ENCODE data around the gene TMEM120A. TPM values are rescaled to one million over a fixed set of nuclear protein-coding genes. Genes with fewer than 3 reads are reported as not detected.
A peak's percentile ranks its signal among the peaks of the same experiment; 100 is the strongest.

Gene TMEM120A
- total RNA-seq, 1 donor from 2014 or later, result 43.9 TPM

DNA sequence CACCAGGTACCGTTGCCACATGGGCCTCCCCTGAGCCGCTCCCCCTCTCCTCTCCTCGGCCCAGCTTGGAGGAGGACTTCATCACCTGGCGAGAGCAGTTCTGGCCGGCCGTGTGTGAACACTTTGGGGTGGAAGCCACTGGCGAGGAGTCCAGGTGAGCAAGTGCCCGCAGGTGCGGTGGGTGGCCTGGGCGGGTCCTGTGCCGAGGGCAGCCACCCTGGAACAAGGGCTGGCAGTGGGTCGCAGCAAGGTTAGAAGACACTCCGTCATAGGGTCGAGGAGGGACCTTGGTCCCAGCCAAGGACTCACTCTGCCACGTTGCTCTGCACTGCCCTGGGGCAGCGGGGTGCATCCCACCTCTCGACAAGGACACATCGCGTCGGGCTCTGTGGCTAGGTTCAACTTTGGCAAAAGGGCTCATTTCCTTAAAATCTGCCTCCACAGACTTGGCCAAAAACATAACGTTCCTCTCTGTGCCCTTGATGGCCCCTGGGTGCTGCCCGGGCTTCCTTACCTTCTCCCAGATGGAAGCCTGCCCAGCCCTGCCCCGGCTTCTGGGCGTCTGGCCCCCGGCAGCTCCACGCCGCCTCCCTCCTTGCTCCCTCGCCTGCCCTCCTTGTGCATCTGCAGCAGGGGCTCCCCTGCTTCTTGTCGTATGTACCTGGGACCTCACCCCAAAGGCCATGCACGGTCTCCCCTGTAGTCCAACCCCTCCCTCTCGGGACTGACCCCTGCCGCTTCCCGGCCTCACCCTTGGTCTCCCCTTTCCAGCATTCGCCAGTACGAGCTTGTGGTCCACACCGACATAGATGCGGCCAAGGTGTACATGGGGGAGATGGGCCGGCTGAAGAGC is 12.7 kb downstream of the TMEM120A start:
- peaks cover 87% of the 10 kb centered on the region for H3K36me3 ChIP-seq
- ATAC-seq, result no peak

GRCh38 chr7:75981203-75981452 is 13.3 kb downstream of the TMEM120A start:
- H3K36me3 ChIP-seq, result peaks cover 82% of the 10 kb centered on the region
- TF ChIP-seq, protein P1, sequence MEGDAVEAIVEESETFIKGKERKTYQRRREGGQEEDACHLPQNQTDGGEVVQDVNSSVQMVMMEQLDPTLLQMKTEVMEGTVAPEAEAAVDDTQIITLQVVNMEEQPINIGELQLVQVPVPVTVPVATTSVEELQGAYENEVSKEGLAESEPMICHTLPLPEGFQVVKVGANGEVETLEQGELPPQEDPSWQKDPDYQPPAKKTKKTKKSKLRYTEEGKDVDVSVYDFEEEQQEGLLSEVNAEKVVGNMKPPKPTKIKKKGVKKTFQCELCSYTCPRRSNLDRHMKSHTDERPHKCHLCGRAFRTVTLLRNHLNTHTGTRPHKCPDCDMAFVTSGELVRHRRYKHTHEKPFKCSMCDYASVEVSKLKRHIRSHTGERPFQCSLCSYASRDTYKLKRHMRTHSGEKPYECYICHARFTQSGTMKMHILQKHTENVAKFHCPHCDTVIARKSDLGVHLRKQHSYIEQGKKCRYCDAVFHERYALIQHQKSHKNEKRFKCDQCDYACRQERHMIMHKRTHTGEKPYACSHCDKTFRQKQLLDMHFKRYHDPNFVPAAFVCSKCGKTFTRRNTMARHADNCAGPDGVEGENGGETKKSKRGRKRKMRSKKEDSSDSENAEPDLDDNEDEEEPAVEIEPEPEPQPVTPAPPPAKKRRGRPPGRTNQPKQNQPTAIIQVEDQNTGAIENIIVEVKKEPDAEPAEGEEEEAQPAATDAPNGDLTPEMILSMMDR (IDR thresholded peaks at IDR 0.05), result no peak

More for the DNA sequence above, 12.7 kb downstream of the TMEM120A start:
- Histone ChIP-seq H3K9me3 (no peaks in the 10 kb centered on the region), H3K27me3 (no peaks in the 10 kb centered on the region), H3K4me3 (no peak overlapping the region), H3K4me1 (no peaks in the 10 kb centered on the region), H3K27ac (no peak overlapping the region)
- DNase-seq, result peak; percentile 61
- TF ChIP-seq, protein P1 (IDR thresholded peaks at IDR 0.05), result no peak
- intact Hi-C loops (cut with DNase I), result no loop called here

GRCh38 chr7:75980430-75981202 is 13.8 kb downstream of the TMEM120A start:
- ATAC-seq (no peak), DNase-seq (peak; percentile 56)
- H3K4me3 ChIP-seq, result no peak overlapping the region
- intact Hi-C loops (cut with DNase I), result no loop called here
- H3K27me3 ChIP-seq, result no peaks in the 10 kb centered on the region
- H3K4me1 ChIP-seq, result no peaks in the 10 kb centered on the region
- no peak overlapping the region for H3K27ac ChIP-seq
- peaks cover 81% of the 10 kb centered on the region for H3K36me3 ChIP-seq
- TF ChIP-seq, protein P1 (IDR thresholded peaks at IDR 0.05), result no peak
- H3K9me3 ChIP-seq, result no peaks in the 10 kb centered on the region

More at GRCh38 chr7:75981203-75981452, 13.3 kb downstream of the TMEM120A start:
- Histone ChIP-seq H3K4me3 (no peak overlapping the region), H3K27me3 (no peaks in the 10 kb centered on the region), H3K9me3 (no peaks in the 10 kb centered on the region), H3K4me1 (no peaks in the 10 kb centered on the region), H3K27ac (no peak overlapping the region)
- intact Hi-C loops (cut with DNase I), result no loop called here
- ATAC-seq, result no peak
- no peak for DNase-seq

GRCh38 chr7:75979759-75980429 is 14.5 kb downstream of the TMEM120A start:
- H3K9me3 ChIP-seq, result no peaks in the 10 kb centered on the region
- TF ChIP-seq, protein P1 (IDR thresholded peaks at IDR 0.05), result no peak
- intact Hi-C loops (cut with DNase I), result no loop called here
- H3K4me3 ChIP-seq, result no peak overlapping the region
- peak; percentile 3 for ATAC-seq
- no peaks in the 10 kb centered on the region for H3K4me1 ChIP-seq
- no peaks in the 10 kb centered on the region for H3K27me3 ChIP-seq
- peaks cover 79% of the 10 kb centered on the region for H3K36me3 ChIP-seq
- H3K27ac ChIP-seq, result no peak overlapping the region
- DNase-seq, result peak; percentile 64

GRCh38 chr7:75977743-75978142 is 16.7 kb downstream of the TMEM120A start:
- H3K4me1 ChIP-seq, result peaks cover under 1% of the 10 kb centered on the region
- H3K9me3 ChIP-seq, result no peaks in the 10 kb centered on the region
- TF ChIP-seq, protein P1 (IDR thresholded peaks at IDR 0.05), result no peak
- no peak overlapping the region for H3K4me3 ChIP-seq
- ATAC-seq (no peak), DNase-seq (no peak)
- intact Hi-C loops (cut with DNase I), result no loop called here
- H3K36me3 ChIP-seq, result peaks cover 71% of the 10 kb centered on the region
- no peak overlapping the region for H3K27ac ChIP-seq
- H3K27me3 ChIP-seq, result no peaks in the 10 kb centered on the region

Data from upper lobe of right lung (tissue), 1 donor.